ENCODE results near the gene PCLO. TPM values are rescaled to one million over a fixed set of nuclear protein-coding genes. Genes with fewer than 3 reads are reported as not detected.

The PCLO gene
- total RNA-seq, 1 experiment from 2014 or later = 3.1 TPM

DNA sequence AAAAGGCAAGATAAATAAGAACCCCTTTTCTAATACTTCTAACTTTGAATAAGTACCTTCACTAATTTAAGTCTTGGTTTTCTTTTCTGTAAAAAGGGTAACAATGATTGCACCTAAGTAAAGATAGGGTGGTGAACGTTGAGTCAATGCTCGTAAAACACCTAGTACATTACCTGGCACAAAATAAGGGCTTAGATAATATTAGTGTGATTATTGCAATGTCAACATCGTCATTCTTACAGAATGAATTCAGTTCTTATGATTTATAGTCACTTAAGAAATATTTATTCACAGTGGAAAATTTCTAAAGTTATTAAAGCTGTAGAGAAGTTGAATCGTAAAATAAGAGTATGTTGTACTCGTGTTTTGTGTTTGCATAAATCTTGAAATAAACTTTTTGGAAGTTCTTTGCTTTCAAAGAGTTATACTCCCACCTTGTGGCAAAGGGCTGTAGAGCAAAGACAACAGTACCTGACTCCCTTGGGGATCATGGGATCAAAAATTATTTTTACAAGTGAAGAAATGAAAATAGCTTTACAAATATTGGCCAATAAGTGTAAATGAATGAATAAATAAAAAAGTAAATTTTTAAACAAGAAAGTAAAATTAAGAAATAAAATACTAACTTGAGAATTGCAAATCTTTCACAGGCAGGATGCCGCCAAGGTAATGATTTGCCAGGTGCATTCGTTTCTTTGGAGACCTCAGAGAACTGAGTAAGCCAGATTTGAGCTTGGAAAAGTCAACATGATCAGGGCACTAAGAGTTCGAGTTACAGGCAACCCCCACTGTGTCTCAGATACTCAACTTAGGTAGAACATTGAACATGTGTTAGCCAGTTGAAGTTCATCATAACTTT lies 433.3 kb downstream of the PCLO start:
- no peak overlapping the region for H3K27ac Mint-ChIP-seq
- no peak overlapping the region for H3K56ac ChIP-seq (ENCODE audit: insufficient read length, low read depth, low read length)
- no CpG with 5 or more reads among the region's 8 CpGs for WGBS (ENCODE audit: extremely low coverage, insufficient read length, low lambda C conversion rate)
- no peaks in the 10 kb centered on the region for H3K27me3 ChIP-seq (ENCODE audit: insufficient read depth, low read length)
- H3K4me2 ChIP-seq (ENCODE audit: insufficient read depth, insufficient read length, low read length) = no peak overlapping the region
- H2BK20ac ChIP-seq (ENCODE audit: low read depth, low read length, poor library complexity, severe bottlenecking) = no peak overlapping the region
- H3K79me2 ChIP-seq (ENCODE audit: insufficient read depth, low read length) = no peaks in the 10 kb centered on the region
- no peak overlapping the region for H3K27ac ChIP-seq (ENCODE audit: insufficient read length, low read depth, low read length)
- no peak overlapping the region for H3K4ac ChIP-seq (ENCODE audit: low read depth, low read length)
- H3K27me3 Mint-ChIP-seq (ENCODE audit: low read depth) = no peaks in the 10 kb centered on the region
- H2BK15ac ChIP-seq (ENCODE audit: low read depth, low read length) = no peak overlapping the region
- no peak overlapping the region for H2AK5ac ChIP-seq (ENCODE audit: insufficient read length, low read length)
- no peak overlapping the region for H4K91ac ChIP-seq (ENCODE audit: insufficient read length, low read depth, low read length)
- H3K36me3 Mint-ChIP-seq (ENCODE audit: insufficient read depth in 1 of 3, low read depth in 3 of 3) = no peaks in the 10 kb centered on the region
- H3T11ph ChIP-seq (ENCODE audit: low read length) = no peak overlapping the region
- no peak overlapping the region for H4K8ac ChIP-seq (replicated peaks; ENCODE audit: insufficient read length, low read depth, low read length)
- no peaks in the 10 kb centered on the region for H3K9me3 ChIP-seq (ENCODE audit: control insufficient read depth, low read depth, low read length)
- H3K23ac ChIP-seq (ENCODE audit: insufficient read length, low read depth, low read length) = no peak overlapping the region
- no peak overlapping the region for H2BK120ac ChIP-seq (ENCODE audit: low read depth, low read length, poor library complexity, severe bottlenecking)
- TF ChIP-seq, protein P1, sequence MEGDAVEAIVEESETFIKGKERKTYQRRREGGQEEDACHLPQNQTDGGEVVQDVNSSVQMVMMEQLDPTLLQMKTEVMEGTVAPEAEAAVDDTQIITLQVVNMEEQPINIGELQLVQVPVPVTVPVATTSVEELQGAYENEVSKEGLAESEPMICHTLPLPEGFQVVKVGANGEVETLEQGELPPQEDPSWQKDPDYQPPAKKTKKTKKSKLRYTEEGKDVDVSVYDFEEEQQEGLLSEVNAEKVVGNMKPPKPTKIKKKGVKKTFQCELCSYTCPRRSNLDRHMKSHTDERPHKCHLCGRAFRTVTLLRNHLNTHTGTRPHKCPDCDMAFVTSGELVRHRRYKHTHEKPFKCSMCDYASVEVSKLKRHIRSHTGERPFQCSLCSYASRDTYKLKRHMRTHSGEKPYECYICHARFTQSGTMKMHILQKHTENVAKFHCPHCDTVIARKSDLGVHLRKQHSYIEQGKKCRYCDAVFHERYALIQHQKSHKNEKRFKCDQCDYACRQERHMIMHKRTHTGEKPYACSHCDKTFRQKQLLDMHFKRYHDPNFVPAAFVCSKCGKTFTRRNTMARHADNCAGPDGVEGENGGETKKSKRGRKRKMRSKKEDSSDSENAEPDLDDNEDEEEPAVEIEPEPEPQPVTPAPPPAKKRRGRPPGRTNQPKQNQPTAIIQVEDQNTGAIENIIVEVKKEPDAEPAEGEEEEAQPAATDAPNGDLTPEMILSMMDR (conservative IDR thresholded peaks at IDR 0.05) = peak; percentile 95
- H4K20me1 ChIP-seq (ENCODE audit: control insufficient read depth, insufficient read depth, insufficient read length) = no peaks in the 10 kb centered on the region
- H3K4me3 Mint-ChIP-seq = no peak overlapping the region
- H3K79me1 ChIP-seq (ENCODE audit: insufficient read depth, low read depth, low read length, poor library complexity, severe bottlenecking) = no peaks in the 10 kb centered on the region
- no peak overlapping the region for H2BK5ac ChIP-seq (ENCODE audit: insufficient read length, low read length)
- DNase-seq = no peak
- no peaks in the 10 kb centered on the region for H3K4me1 ChIP-seq (ENCODE audit: insufficient read depth, low read length)
- no peaks in the 10 kb centered on the region for H3K9me3 Mint-ChIP-seq
- no peak overlapping the region for H2AFZ ChIP-seq (ENCODE audit: low read length)
- H2BK12ac ChIP-seq (ENCODE audit: insufficient read length, low read depth, low read length) = no peak overlapping the region
- H3K4me1 Mint-ChIP-seq = no peaks in the 10 kb centered on the region
- H3K23me2 ChIP-seq (ENCODE audit: insufficient read length, low read depth, low read length, poor library complexity, severe bottlenecking) = no peaks in the 10 kb centered on the region
- H3K14ac ChIP-seq (ENCODE audit: insufficient read depth, low read length) = no peak overlapping the region
- H3K18ac ChIP-seq (ENCODE audit: insufficient read length, low read depth, low read length) = no peak overlapping the region
- no peak overlapping the region for H3K9ac ChIP-seq (ENCODE audit: extremely low read depth, insufficient read length, low read length)
- H4K5ac ChIP-seq (ENCODE audit: insufficient read length, low read depth, low read length) = no peak overlapping the region
